Rectal smooth muscle tissue (tissue), 1 donor: ENCODE results near the gene CFAP97D2.

ENCODE experiments used
- H3K27ac ChIP-seq: one replicate; pipeline ENCODE4 v1.7.0; 2013; ENCODE audit warnings: low read depth, low read length, inconsistent platforms
- H3K27me3 ChIP-seq: one replicate; pipeline ENCODE4 v1.7.0; 2013; ENCODE audit warnings: low read length; ENCODE audit not compliant: control insufficient read depth, insufficient read depth
- H3K36me3 ChIP-seq: one replicate; pipeline ENCODE4 v1.7.0; 2013; ENCODE audit warnings: low read length; ENCODE audit not compliant: control insufficient read depth, insufficient read depth
- H3K4me1 ChIP-seq: one replicate; pipeline ENCODE4 v1.7.0; 2013; ENCODE audit warnings: low read length; ENCODE audit not compliant: control insufficient read depth, insufficient read depth
- H3K4me3 ChIP-seq: one replicate; pipeline ENCODE4 v1.7.0; 2013; ENCODE audit warnings: low read length
- H3K9ac ChIP-seq: one replicate; pipeline ENCODE4 v1.7.0; 2013; ENCODE audit warnings: low read length

CFAP97D2 gene

GRCh38 chr13:114199954-114200353 is 20.9 kb downstream of the CFAP97D2 start:
- no peak overlapping the region for H3K9ac ChIP-seq
- H3K4me1 ChIP-seq = no peaks in the 10 kb centered on the region
- no peaks in the 10 kb centered on the region for H3K36me3 ChIP-seq
- H3K4me3 ChIP-seq = no peak overlapping the region
- peaks cover 4% of the 10 kb centered on the region for H3K27me3 ChIP-seq
- H3K27ac ChIP-seq = no peak overlapping the region

- Histone ChIP-seq H3K36me3 (no peaks in the 10 kb centered on the region), H3K27ac (no peak overlapping the region), H3K27me3 (peaks cover 4% of the 10 kb centered on the region), H3K4me1 (no peaks in the 10 kb centered on the region), H3K9ac (no peak overlapping the region), H3K4me3 (no peak overlapping the region)
Measured at GRCh38 chr13:114200399-114200911, 21.4 kb downstream of the CFAP97D2 start.

- H3K4me1 ChIP-seq = no peaks in the 10 kb centered on the region
- peaks cover 4% of the 10 kb centered on the region for H3K27me3 ChIP-seq
- H3K9ac ChIP-seq = no peak overlapping the region
- H3K4me3 ChIP-seq = no peak overlapping the region
- H3K36me3 ChIP-seq = no peaks in the 10 kb centered on the region
- no peak overlapping the region for H3K27ac ChIP-seq
Measured at GRCh38 chr13:114202581-114202980, 23.5 kb downstream of the CFAP97D2 start.

GRCh38 chr13:114203536-114203935 is 24.5 kb downstream of the CFAP97D2 start:
- no peak overlapping the region for H3K4me3 ChIP-seq
- no peaks in the 10 kb centered on the region for H3K36me3 ChIP-seq
- no peak overlapping the region for H3K27ac ChIP-seq
- peaks cover 4% of the 10 kb centered on the region for H3K27me3 ChIP-seq
- no peak overlapping the region for H3K9ac ChIP-seq
- no peaks in the 10 kb centered on the region for H3K4me1 ChIP-seq

GRCh38 chr13:114204894-114205293 is 25.8 kb downstream of the CFAP97D2 start:
- H3K27me3 ChIP-seq = peaks cover 3% of the 10 kb centered on the region
- H3K4me1 ChIP-seq = no peaks in the 10 kb centered on the region
- no peak overlapping the region for H3K4me3 ChIP-seq
- H3K9ac ChIP-seq = no peak overlapping the region
- H3K27ac ChIP-seq = no peak overlapping the region
- no peaks in the 10 kb centered on the region for H3K36me3 ChIP-seq

- H3K36me3 ChIP-seq = no peaks in the 10 kb centered on the region
Measured at GRCh38 chr13:114208134-114208533, 29.1 kb downstream of the CFAP97D2 start.

GRCh38 chr13:114211446-114212157 is 32.5 kb downstream of the CFAP97D2 start:
- H3K36me3 ChIP-seq = no peaks in the 10 kb centered on the region
- no peaks in the 10 kb centered on the region for H3K27me3 ChIP-seq
- no peak overlapping the region for H3K4me3 ChIP-seq
- H3K4me1 ChIP-seq = no peaks in the 10 kb centered on the region
- no peak overlapping the region for H3K27ac ChIP-seq
- H3K9ac ChIP-seq = no peak overlapping the region

More at GRCh38 chr13:114208134-114208533, 29.1 kb downstream of the CFAP97D2 start:
- H3K4me3 ChIP-seq = no peak overlapping the region
- no peak overlapping the region for H3K27ac ChIP-seq
- no peaks in the 10 kb centered on the region for H3K4me1 ChIP-seq
- H3K9ac ChIP-seq = no peak overlapping the region
- H3K27me3 ChIP-seq = no peaks in the 10 kb centered on the region

- Histone ChIP-seq H3K27ac (no peak overlapping the region), H3K4me3 (no peak overlapping the region), H3K36me3 (no peaks in the 10 kb centered on the region), H3K4me1 (no peaks in the 10 kb centered on the region), H3K27me3 (no peaks in the 10 kb centered on the region), H3K9ac (no peak overlapping the region)
Measured at GRCh38 chr13:114212158-114212495, 33.1 kb downstream of the CFAP97D2 start.

- Histone ChIP-seq H3K9ac (no peak overlapping the region), H3K27ac (no peak overlapping the region), H3K36me3 (no peaks in the 10 kb centered on the region), H3K4me3 (no peak overlapping the region), H3K4me1 (no peaks in the 10 kb centered on the region), H3K27me3 (no peaks in the 10 kb centered on the region)
Measured at GRCh38 chr13:114213980-114214379, 34.9 kb downstream of the CFAP97D2 start.

- no peak overlapping the region for H3K27ac ChIP-seq
- H3K4me1 ChIP-seq = no peaks in the 10 kb centered on the region
- H3K4me3 ChIP-seq = no peak overlapping the region
- H3K36me3 ChIP-seq = no peaks in the 10 kb centered on the region
- H3K9ac ChIP-seq = no peak overlapping the region
- H3K27me3 ChIP-seq = no peaks in the 10 kb centered on the region
Measured at GRCh38 chr13:114219392-114219791, 40.3 kb downstream of the CFAP97D2 start.

GRCh38 chr13:114222461-114222968 is 43.5 kb downstream of the CFAP97D2 start:
- no peak overlapping the region for H3K9ac ChIP-seq
- H3K27ac ChIP-seq = no peak overlapping the region
- H3K4me3 ChIP-seq = no peak overlapping the region

GRCh38 chr13:114224201-114224600 is 45.1 kb downstream of the CFAP97D2 start:
- no peaks in the 10 kb centered on the region for H3K36me3 ChIP-seq
- H3K4me1 ChIP-seq = peaks cover 7% of the 10 kb centered on the region
- no peak overlapping the region for H3K4me3 ChIP-seq
- H3K9ac ChIP-seq = no peak overlapping the region
- H3K27me3 ChIP-seq = no peaks in the 10 kb centered on the region
- no peak overlapping the region for H3K27ac ChIP-seq

More at GRCh38 chr13:114222461-114222968, 43.5 kb downstream of the CFAP97D2 start:
- peaks cover 7% of the 10 kb centered on the region for H3K4me1 ChIP-seq
- no peaks in the 10 kb centered on the region for H3K27me3 ChIP-seq
- no peaks in the 10 kb centered on the region for H3K36me3 ChIP-seq

- Histone ChIP-seq H3K4me1 (peaks cover 7% of the 10 kb centered on the region), H3K4me3 (no peak overlapping the region), H3K27ac (no peak overlapping the region), H3K27me3 (no peaks in the 10 kb centered on the region), H3K36me3 (no peaks in the 10 kb centered on the region), H3K9ac (no peak overlapping the region)
Measured at GRCh38 chr13:114225610-114226009, 46.6 kb downstream of the CFAP97D2 start.
